ENCODE data around the gene HK2. TPM values are rescaled to one million over a fixed set of nuclear protein-coding genes. Genes with fewer than 3 reads are reported as not detected.

HK2 gene
- total RNA-seq, 2 experiments from 2014 or later = 7.7 to 8.9 TPM

GRCh38 chr2:74817304-74817675 lies 16.6 kb upstream of the HK2 start:
- H3K27me3 ChIP-seq (ENCODE audit: control insufficient read depth in 1 of 2, insufficient read depth in 2 of 2, low read length in 2 of 2) = no peaks in the 10 kb centered on the region
- intact Hi-C loops (cut with DNase I, micrococcal nuclease) = no loop called here
- H3K27ac ChIP-seq (ENCODE audit: low read depth in 1 of 2, low read length in 2 of 2) = no peak overlapping the region
- H3K36me3 Mint-ChIP-seq (ENCODE audit: low read depth) = no peaks in the 10 kb centered on the region
- H3K27me3 Mint-ChIP-seq = no peaks in the 10 kb centered on the region
- DNase-seq (peak in 1 of 14 experiments; percentile 21), ATAC-seq (ENCODE audit: poor library complexity) (no peak)
- no peak for TF ChIP-seq CTCF (IDR thresholded peaks at IDR 0.05)
- H3K4me3 ChIP-seq (ENCODE audit: low read length) = no peak overlapping the region
- peaks cover 2% of the 10 kb centered on the region for H3K4me1 ChIP-seq (ENCODE audit: insufficient read depth, low read length)
- CTCF ChIA-PET = no interaction called here
- peak overlapping the region; percentile 41 for H3K27ac Mint-ChIP-seq
- no peaks in the 10 kb centered on the region for H3K36me3 ChIP-seq (ENCODE audit: insufficient read depth, low read length)
- H3K9me3 Mint-ChIP-seq = no peaks in the 10 kb centered on the region
- POLR2A ChIA-PET = no interaction called here
- no peaks in the 10 kb centered on the region for H3K9me3 ChIP-seq (ENCODE audit: control insufficient read depth in 1 of 2, insufficient read depth in 1 of 2, low read length in 2 of 2)
- no peak overlapping the region for H3K4me3 Mint-ChIP-seq
- peaks cover 9% of the 10 kb centered on the region for H3K4me1 Mint-ChIP-seq (ENCODE audit: low read depth)

- Mint-ChIP-seq H3K9me3 (no peaks in the 10 kb centered on the region), H3K27ac (no peak overlapping the region), H3K36me3 (ENCODE audit: low read depth) (no peaks in the 10 kb centered on the region), H3K4me1 (ENCODE audit: low read depth) (peaks cover 9% of the 10 kb centered on the region), H3K4me3 (no peak overlapping the region), H3K27me3 (no peaks in the 10 kb centered on the region)
- no peak overlapping the region for H3K4me3 ChIP-seq (ENCODE audit: low read length)
- no peaks in the 10 kb centered on the region for H3K27me3 ChIP-seq (ENCODE audit: control insufficient read depth in 1 of 2, insufficient read depth in 2 of 2, low read length in 2 of 2)
- no peaks in the 10 kb centered on the region for H3K9me3 ChIP-seq (ENCODE audit: control insufficient read depth in 1 of 2, insufficient read depth in 1 of 2, low read length in 2 of 2)
- POLR2A ChIA-PET = no interaction called here
- ATAC-seq (ENCODE audit: poor library complexity) = no peak
- H3K27ac ChIP-seq (ENCODE audit: low read depth in 1 of 2, low read length in 2 of 2) = no peak overlapping the region
- no peak for TF ChIP-seq CTCF (IDR thresholded peaks at IDR 0.05)
- no peak for DNase-seq
- CTCF ChIA-PET = no interaction called here
- intact Hi-C loops (cut with DNase I, micrococcal nuclease) = no loop called here
- peaks cover 2% of the 10 kb centered on the region for H3K4me1 ChIP-seq (ENCODE audit: insufficient read depth, low read length)
- no peaks in the 10 kb centered on the region for H3K36me3 ChIP-seq (ENCODE audit: insufficient read depth, low read length)
These were observed 14.2 kb upstream of the HK2 start for GRCh38 chr2:74819702-74820101.

GRCh38 chr2:74821177-74822126 lies 12.5 kb upstream of the HK2 start:
- POLR2A ChIA-PET = no interaction called here
- Mint-ChIP-seq H3K9me3 (no peaks in the 10 kb centered on the region), H3K4me1 (ENCODE audit: low read depth) (peaks cover 9% of the 10 kb centered on the region), H3K36me3 (ENCODE audit: low read depth) (no peaks in the 10 kb centered on the region), H3K27me3 (no peaks in the 10 kb centered on the region), H3K27ac (no peak overlapping the region), H3K4me3 (no peak overlapping the region)
- no peak overlapping the region for H3K27ac ChIP-seq (ENCODE audit: low read depth in 1 of 2, low read length in 2 of 2)
- H3K4me3 ChIP-seq (ENCODE audit: low read length) = no peak overlapping the region
- no peak for DNase-seq
- intact Hi-C loops (cut with DNase I, micrococcal nuclease) = no loop called here
- CTCF ChIA-PET = no interaction called here
- ATAC-seq (ENCODE audit: poor library complexity) = no peak
- no peaks in the 10 kb centered on the region for H3K27me3 ChIP-seq (ENCODE audit: control insufficient read depth in 1 of 2, insufficient read depth in 2 of 2, low read length in 2 of 2)
- H3K9me3 ChIP-seq (ENCODE audit: control insufficient read depth in 1 of 2, insufficient read depth in 1 of 2, low read length in 2 of 2) = no peaks in the 10 kb centered on the region
- no peaks in the 10 kb centered on the region for H3K36me3 ChIP-seq (ENCODE audit: insufficient read depth, low read length)
- no peaks in the 10 kb centered on the region for H3K4me1 ChIP-seq (ENCODE audit: insufficient read depth, low read length)
- TF ChIP-seq CTCF (IDR thresholded peaks at IDR 0.05) = no peak

All from CD4-positive, alpha-beta T cell (primary cell).